ENCODE results near the gene REPS1. TPM values are rescaled to one million over a fixed set of nuclear protein-coding genes. Genes with fewer than 3 reads are reported as not detected.
"Not testable (repeated sequence)": the region's sequence is repeated elsewhere in the genome, so short reads cannot be mapped to it uniquely, and the experiment has no call there.

Gene REPS1
- polyA plus RNA-seq, 4 donors, result 59.9 to 82.8 (median 71.5) TPM

GRCh38 chr6:139006477-139006876 is 18.4 kb upstream of the REPS1 start:
- DNase-seq (ENCODE audit: low read depth in 4 of 4, low spot score in 3 of 4), result no peak

GRCh38 chr6:139003751-139004150 is 15.7 kb upstream of the REPS1 start:
- DNase-seq (ENCODE audit: low read depth in 4 of 4, low spot score in 3 of 4), result no peak

DNA sequence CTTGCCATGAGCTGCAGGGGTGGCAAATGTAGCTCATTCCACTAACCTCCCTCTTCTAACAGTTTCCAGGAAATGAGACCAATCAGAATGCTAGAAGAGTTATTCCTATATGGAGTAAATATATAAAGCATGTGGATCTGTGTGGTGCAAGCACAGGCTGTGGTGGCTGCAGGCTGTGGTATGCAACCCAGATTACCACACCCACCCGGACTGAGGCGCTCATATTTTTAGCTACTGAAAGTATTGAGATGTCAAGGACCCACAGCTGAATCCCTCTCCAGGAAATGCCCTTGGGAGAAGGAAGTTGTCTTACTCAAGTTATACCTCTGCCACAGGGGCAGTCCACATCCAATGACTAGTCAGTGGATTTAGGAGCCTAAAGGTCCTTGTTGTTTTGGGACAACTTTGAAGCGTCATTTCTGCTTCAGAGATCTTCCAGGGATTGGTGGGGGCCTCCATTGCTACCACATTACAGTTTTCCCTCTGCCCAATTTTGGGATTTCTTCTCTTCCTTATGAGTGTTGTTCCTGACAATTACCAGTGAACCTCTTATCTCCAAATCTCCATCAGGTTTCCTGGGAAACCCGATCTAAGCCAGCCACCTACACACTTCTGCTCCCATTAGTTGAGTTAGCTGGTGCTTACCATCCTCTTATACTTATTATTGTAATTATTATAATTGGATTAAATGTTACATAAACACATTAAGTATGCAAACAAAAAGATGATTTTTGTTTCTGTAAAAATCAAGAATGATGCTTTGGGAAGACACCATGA is 12.1 kb upstream of the REPS1 start:
- DNase-seq (ENCODE audit: low read depth in 4 of 4, low spot score in 3 of 4), result no peak

DNA sequence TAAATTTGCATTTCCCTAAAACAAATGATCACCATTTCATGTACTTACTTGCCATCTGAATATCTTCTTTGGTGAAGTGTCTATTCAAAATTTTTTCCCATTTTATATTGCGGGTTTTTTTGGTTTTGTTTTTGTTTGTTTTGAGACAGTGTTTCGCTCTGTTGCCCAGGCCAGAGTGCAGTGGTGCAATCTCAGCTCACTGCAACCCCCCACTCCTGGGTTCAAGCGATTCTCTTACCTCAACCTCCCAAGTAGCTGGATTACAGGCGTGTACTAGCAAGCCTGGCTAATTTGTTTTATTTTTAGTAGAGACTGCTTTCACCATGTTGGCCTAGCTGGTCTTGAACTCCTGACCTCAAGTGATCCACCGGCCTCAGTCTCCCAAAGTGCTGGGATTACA is 9.1 kb upstream of the REPS1 start:
- DNase-seq (ENCODE audit: low read depth in 4 of 4, low spot score in 3 of 4), result no peak

- no peak for DNase-seq (ENCODE audit: low read depth in 4 of 4, low spot score in 3 of 4)
Observed at GRCh38 chr6:138996524-138996923, 8.5 kb upstream of the REPS1 start.

DNA sequence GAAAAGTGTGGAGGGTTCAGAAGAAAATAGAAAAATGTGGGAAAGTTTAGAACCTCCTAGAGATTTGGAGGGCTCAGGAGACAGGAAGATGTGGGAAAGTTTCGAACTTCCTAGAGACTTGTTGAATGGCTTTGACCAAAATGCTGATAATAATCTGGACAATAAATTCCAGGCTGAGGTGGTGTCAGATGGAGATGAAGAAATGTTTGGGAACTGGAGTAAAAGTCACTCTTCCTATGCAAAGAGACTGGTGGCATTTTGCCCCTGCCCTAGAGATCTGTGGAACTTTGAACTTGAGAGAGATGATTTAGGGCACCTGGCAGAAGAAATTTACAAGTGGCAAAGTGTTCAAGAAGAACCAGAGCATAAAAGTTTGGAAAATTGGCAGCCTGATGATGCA is 5.4 kb upstream of the REPS1 start:
- not testable (repeated sequence) for DNase-seq (ENCODE audit: low read depth in 4 of 4, low spot score in 3 of 4)

DNA sequence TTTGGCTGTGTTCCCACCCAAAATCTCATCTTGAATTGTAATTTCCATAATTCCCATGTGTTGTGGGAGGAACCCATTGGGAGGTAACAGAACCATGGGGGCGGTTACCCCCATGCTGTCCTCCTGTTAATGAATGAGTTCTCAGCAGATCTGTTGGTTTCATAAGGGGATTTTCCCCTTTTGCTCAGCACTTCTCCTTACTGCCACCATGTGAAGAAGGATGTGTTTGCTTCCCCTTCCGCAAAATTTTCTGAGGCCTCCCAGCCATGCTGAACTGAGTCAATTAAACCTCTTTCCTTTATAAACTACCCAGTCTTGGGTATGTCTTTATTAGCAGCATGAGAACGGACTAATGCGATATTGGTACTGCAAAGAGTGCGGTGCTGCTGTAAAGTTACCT is 4.9 kb upstream of the REPS1 start:
- not testable (repeated sequence) for DNase-seq (ENCODE audit: low read depth in 4 of 4, low spot score in 3 of 4)

GRCh38 chr6:138991206-138991605 is 3.2 kb upstream of the REPS1 start:
- DNase-seq (ENCODE audit: low read depth in 4 of 4, low spot score in 3 of 4), result no peak

GRCh38 chr6:138989098-138989983 is 1.3 kb upstream of the REPS1 start:
- DNase-seq (ENCODE audit: low read depth in 4 of 4, low spot score in 3 of 4), result no peak

DNA sequence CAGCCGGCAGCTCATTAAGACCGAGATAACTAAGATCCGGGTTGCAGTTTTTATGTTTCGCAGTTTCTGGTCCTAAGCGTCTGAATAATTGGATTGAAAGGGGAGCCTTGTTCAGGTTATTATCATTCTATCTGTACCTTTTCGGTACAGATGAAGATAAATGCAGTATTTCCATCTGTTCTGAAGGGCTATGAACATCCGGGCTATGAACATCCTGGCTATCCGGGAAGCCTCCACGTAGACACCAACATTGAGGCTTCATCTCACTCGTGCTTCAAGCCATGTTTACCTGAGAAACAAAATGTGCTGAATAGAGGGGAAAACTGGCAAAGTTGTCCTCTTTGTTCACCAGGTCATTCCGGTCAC is 399 bp upstream of the REPS1 start:
- no peak for DNase-seq (ENCODE audit: low read depth in 4 of 4, low spot score in 3 of 4)

DNA sequence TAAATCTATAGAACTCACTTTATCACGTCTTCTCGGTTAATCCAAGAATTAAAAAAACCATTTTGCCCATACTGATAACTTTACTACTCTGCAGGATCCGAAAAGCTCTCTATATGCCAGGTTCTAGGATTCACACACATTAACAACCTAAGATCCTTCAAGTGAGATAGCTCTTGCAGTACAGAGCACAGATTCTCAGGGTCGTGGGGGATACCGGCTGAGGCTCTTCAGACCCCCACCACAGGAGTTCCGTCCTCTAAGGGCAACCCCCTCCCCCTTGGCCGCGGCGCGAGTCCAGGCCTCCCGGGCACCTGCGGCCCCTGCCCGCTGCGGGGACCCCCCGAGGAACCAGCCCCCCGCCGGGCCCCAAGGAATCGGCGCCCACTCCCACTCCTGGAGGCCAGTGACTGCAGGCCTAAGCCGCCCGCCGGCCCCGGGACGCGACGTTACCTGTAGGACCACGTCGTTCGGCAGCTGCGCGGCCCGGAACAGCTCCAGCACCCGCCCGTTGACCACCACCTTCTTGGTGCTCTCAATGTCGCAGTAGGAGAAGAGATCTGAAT is 892 bp downstream of the REPS1 start:
- DNase-seq (ENCODE audit: low read depth in 4 of 4, low spot score in 3 of 4), result peak in 1 of 4 donors; percentile 16

- DNase-seq (ENCODE audit: low read depth in 4 of 4, low spot score in 3 of 4), result no peak
Observed at GRCh38 chr6:138986578-138986977, 1.5 kb downstream of the REPS1 start.

DNA sequence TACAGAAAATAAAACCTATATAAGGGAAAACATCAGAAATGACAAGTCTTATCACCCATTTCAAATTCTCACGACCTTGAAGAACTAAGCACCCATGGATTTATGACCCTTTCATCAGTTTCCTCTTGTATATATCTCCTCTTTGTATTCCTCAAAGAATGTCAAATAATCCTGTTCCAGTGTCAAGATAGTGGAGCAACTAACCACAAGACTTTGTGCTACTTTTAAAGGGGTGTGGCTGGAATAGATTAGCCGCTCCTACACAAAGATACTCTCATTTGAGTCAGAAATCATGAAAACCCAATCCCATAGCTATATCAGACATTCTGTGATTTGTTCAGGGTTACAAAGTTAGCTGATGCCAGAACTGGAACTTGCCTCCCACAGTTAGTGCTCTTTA is 6.6 kb downstream of the REPS1 start:
- DNase-seq (ENCODE audit: low read depth in 4 of 4, low spot score in 3 of 4), result no peak

- no peak for DNase-seq (ENCODE audit: low read depth in 4 of 4, low spot score in 3 of 4)
Observed at GRCh38 chr6:138979813-138980668, 8.0 kb downstream of the REPS1 start.

- DNase-seq (ENCODE audit: low read depth in 4 of 4, low spot score in 3 of 4), result no peak
Observed at GRCh38 chr6:138979365-138979764, 8.7 kb downstream of the REPS1 start.

- no peak for DNase-seq (ENCODE audit: low read depth in 4 of 4, low spot score in 3 of 4)
Observed at GRCh38 chr6:138978229-138978628, 9.8 kb downstream of the REPS1 start.

- DNase-seq (ENCODE audit: low read depth in 4 of 4, low spot score in 3 of 4), result no peak
Observed at GRCh38 chr6:138977646-138978167, 10.3 kb downstream of the REPS1 start.

DNA sequence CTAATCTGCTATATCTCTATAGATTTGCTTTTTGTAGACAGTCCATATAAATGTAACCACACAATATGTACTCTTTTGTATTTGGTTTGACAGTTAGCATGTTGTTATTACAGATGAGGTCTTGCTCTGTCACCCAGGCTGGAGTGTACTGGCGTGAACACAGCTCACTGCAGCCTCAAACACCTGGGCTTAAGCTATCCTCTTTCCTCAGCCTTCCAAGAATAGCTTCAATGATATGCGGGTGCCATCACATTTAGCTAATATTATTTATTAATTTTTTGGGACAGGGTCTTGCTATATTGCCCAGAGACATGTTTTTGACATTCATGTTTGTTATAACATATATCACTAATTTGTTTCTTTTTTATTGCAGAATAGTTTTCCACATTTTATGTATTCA is 10.8 kb downstream of the REPS1 start:
- no peak for DNase-seq (ENCODE audit: low read depth in 4 of 4, low spot score in 3 of 4)

DNA sequence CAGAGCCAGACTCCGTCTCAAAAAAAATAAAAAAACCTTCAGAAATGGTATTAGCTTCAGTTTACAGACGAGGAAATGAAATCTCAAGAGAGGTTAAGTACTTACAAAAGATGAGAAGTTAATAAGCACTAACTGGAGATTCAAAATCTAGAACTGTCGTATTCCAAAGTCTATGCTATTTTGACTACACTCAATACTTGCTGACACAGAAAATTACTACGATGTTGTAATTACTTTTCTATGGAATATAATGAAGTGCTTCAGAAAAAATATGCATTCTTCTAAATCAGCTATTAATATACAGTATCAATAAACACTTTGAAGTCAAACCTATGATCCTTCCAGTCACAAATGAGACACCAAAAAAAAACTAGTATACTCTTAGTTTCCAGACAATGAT is 12.2 kb downstream of the REPS1 start:
- no peak for DNase-seq (ENCODE audit: low read depth in 4 of 4, low spot score in 3 of 4)

GRCh38 chr6:138973466-138974153 is 14.4 kb downstream of the REPS1 start:
- no peak for DNase-seq (ENCODE audit: low read depth in 4 of 4, low spot score in 3 of 4)

All from right renal pelvis (tissue), 4 donors.